Forelimb muscle (tissue), 1 donor: ENCODE results near the gene COMMD4. TPM values are rescaled to one million over a fixed set of nuclear protein-coding genes. Genes with fewer than 3 reads are reported as not detected.

ENCODE experiments used
- DNase-seq: peaks from one replicate; pipeline ENCODE4 v3.0.0-alpha.2; 2013; ENCODE audit warnings: low read depth
- polyA plus RNA-seq: library from polyadenylated mRNA; unstranded; fragments of 120-200 nt; gene quantifications from one replicate; pipeline ENCODE4 v1.2.1, GENCODE V29; 2013; ENCODE audit not compliant: insufficient read length

The COMMD4 gene
- polyA plus RNA-seq, 1 donor: 40.8 TPM

- no peak for DNase-seq
These were observed 20.7 kb downstream of the COMMD4 start for GRCh38 chr15:75356517-75356916.

- DNase-seq: no peak
These were observed 22.3 kb downstream of the COMMD4 start for GRCh38 chr15:75357976-75358673.

- no peak for DNase-seq
These were observed 23.1 kb downstream of the COMMD4 start for GRCh38 chr15:75358771-75359536.

GRCh38 chr15:75359537-75360250 is 23.8 kb downstream of the COMMD4 start:
- no peak for DNase-seq

GRCh38 chr15:75360391-75360790 is 24.5 kb downstream of the COMMD4 start:
- DNase-seq: no peak

GRCh38 chr15:75360856-75361255 is 25.0 kb downstream of the COMMD4 start:
- no peak for DNase-seq

- DNase-seq: no peak
These were observed 25.6 kb downstream of the COMMD4 start for GRCh38 chr15:75361361-75361988.

- no peak for DNase-seq
These were observed 26.3 kb downstream of the COMMD4 start for GRCh38 chr15:75361989-75362641.

- no peak for DNase-seq
These were observed 26.9 kb downstream of the COMMD4 start for GRCh38 chr15:75362642-75363249.

GRCh38 chr15:75363786-75364185 is 27.9 kb downstream of the COMMD4 start:
- no peak for DNase-seq

GRCh38 chr15:75364881-75365280 is 29.0 kb downstream of the COMMD4 start:
- DNase-seq: no peak

- no peak for DNase-seq
These were observed 30.3 kb downstream of the COMMD4 start for GRCh38 chr15:75366163-75366562.

GRCh38 chr15:75367006-75367405 is 31.1 kb downstream of the COMMD4 start:
- no peak for DNase-seq

GRCh38 chr15:75367406-75367912 is 31.6 kb downstream of the COMMD4 start:
- DNase-seq: no peak

GRCh38 chr15:75367913-75368688 is 32.2 kb downstream of the COMMD4 start, which contains the start of gene MAN2C1:
Gene MAN2C1, minus strand, starts transcription at chr15:75368607. Its CDS starts 24 bp downstream, at chr15:75368583.
- peak; percentile 83 for DNase-seq

- DNase-seq: no peak
These were observed 32.9 kb downstream of the COMMD4 start for GRCh38 chr15:75368689-75369239.

- no peak for DNase-seq
These were observed 34.2 kb downstream of the COMMD4 start for GRCh38 chr15:75369897-75370581.

- no peak for DNase-seq
These were observed 35.6 kb downstream of the COMMD4 start for GRCh38 chr15:75371486-75371885.
